ENCODE data around the gene TRAF3IP3.

TRAF3IP3 gene

DNA sequence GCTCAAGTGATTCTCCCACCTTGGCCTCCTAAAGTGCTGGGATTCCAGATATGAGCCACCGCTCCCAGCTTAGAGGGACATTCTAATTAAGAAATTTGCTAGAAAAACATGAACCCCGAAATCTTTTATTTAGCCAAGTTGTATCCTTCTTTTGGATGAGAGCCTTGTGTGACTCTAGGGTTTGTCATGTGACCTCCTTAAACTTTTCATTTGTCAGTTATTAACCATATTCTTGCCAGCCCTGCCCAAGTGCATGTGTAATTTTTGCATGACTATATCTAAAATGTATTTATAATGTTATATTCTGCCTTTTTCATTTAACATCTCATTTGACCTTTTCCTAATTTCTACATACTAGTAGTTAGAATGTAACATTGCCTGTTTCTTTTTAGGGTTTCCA lies 73.9 kb downstream of the TRAF3IP3 start:
- DNase-seq (ENCODE audit: extremely low spot score) = no peak
- ChIA-PET POLR2A (no interaction called here), CTCF (interaction anchor here (12.4 kb wide), 1 partner anchor 17 kb away, joined by 89 read pairs; no protein-coding TSS in a partner anchor)
- TF ChIP-seq, protein P1, sequence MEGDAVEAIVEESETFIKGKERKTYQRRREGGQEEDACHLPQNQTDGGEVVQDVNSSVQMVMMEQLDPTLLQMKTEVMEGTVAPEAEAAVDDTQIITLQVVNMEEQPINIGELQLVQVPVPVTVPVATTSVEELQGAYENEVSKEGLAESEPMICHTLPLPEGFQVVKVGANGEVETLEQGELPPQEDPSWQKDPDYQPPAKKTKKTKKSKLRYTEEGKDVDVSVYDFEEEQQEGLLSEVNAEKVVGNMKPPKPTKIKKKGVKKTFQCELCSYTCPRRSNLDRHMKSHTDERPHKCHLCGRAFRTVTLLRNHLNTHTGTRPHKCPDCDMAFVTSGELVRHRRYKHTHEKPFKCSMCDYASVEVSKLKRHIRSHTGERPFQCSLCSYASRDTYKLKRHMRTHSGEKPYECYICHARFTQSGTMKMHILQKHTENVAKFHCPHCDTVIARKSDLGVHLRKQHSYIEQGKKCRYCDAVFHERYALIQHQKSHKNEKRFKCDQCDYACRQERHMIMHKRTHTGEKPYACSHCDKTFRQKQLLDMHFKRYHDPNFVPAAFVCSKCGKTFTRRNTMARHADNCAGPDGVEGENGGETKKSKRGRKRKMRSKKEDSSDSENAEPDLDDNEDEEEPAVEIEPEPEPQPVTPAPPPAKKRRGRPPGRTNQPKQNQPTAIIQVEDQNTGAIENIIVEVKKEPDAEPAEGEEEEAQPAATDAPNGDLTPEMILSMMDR (IDR thresholded peaks at IDR 0.05; ENCODE audit: control extremely low read depth, extremely low read depth, low read depth, missing control alignments) = no peak

DNA sequence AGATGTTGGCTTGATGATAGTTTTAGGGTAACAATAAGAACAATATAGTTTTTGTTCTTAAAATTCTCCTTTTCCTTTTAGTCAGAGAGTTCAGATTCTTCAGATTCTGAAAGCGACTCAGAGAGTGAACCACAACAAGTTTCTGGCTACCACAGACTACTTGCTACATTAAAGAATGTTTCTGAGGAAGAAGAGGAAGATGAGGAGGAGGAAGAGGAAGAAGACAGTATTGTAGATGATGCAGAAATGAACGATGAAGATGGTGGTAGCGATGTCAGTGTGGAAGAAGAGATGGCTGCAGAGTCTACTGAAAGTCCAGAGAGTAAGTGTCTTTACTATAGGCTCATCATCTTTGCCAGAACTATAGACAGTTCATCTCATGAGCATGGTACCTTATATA lies 74.9 kb downstream of the TRAF3IP3 start:
- POLR2A ChIA-PET = no interaction called here
- CTCF ChIA-PET = interaction anchor here (12.4 kb wide), 1 partner anchor 16 kb away, joined by 89 read pairs; no protein-coding TSS in a partner anchor
- DNase-seq (ENCODE audit: extremely low spot score) = no peak
- TF ChIP-seq, protein P1 (IDR thresholded peaks at IDR 0.05; ENCODE audit: control extremely low read depth, extremely low read depth, low read depth, missing control alignments) = no peak

DNA sequence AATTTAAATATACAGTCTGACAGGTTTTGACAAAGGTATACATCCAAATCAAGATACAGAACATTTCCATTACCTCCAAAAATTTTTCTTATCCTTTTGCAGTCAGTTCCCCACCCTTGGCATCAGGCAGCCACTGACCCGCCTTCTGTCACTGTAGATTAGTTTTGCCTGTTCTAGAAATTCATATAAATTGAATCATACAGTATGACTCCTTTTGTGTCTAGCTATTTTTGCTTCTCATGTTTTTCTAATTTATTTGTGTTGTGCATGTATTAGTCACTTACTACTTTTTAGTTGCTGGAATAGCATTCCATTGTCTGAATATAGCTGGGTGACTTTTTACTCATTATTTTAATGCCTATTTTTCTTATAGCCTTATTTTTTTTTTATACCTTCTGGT lies 75.8 kb downstream of the TRAF3IP3 start:
- DNase-seq (ENCODE audit: extremely low spot score) = no peak
- CTCF ChIA-PET = interaction anchor here (1.0 to 12.4 kb wide), 3 partner anchors 8 to 18 kb away, joined by 3 to 89 read pairs (median 33); no protein-coding TSS in a partner anchor
- TF ChIP-seq, protein P1 (IDR thresholded peaks at IDR 0.05; ENCODE audit: control extremely low read depth, extremely low read depth, low read depth, missing control alignments) = no peak
- POLR2A ChIA-PET = no interaction called here

Measured in GM10248 (cell line).